Measurements from ENCODE around the gene ASPA. TPM values are rescaled to one million over a fixed set of nuclear protein-coding genes. Genes with fewer than 3 reads are reported as not detected.
"Not testable (repeated sequence)": the region's sequence is repeated elsewhere in the genome, so short reads cannot be mapped to it uniquely, and the experiment has no call there.

ASPA gene
- polyA plus RNA-seq (ENCODE audit: insufficient read length in 4 of 4) = 10 to 100 TPM; 20.4 to 32.9 (median 30.2) TPM

GRCh38 chr17:3475812-3476610 is at the start of gene ASPA:
Gene ASPA (plus strand): TSS chr17:3475997. CDS start chr17:3476160, 163 bp downstream.
- peak in 1 of 4 donors; percentile 16 for DNase-seq (ENCODE audit: low read depth in 4 of 4, low spot score in 2 of 4)

- not testable (repeated sequence) for DNase-seq (ENCODE audit: low read depth in 4 of 4, low spot score in 2 of 4)
These were observed 42.6 kb upstream of the ASPA start for GRCh38 chr17:3433215-3433614.

- DNase-seq (ENCODE audit: low read depth in 4 of 4, low spot score in 2 of 4) = no peak
These were observed 42.1 kb upstream of the ASPA start, which contains the start of gene OR1E2 for GRCh38 chr17:3433741-3434140. Gene OR1E2 (minus strand): TSS chr17:3433841. CDS start chr17:3433841, 0 bp downstream.

- DNase-seq (ENCODE audit: low read depth in 4 of 4, low spot score in 2 of 4) = no peak
These were observed 37.4 kb upstream of the ASPA start for GRCh38 chr17:3438368-3438767.

- DNase-seq (ENCODE audit: low read depth in 4 of 4, low spot score in 2 of 4) = no peak
These were observed 35.3 kb upstream of the ASPA start for GRCh38 chr17:3440451-3440850.

GRCh38 chr17:3447625-3448024 is 28.2 kb upstream of the ASPA start:
- no peak for DNase-seq (ENCODE audit: low read depth in 4 of 4, low spot score in 2 of 4)

- DNase-seq (ENCODE audit: low read depth in 4 of 4, low spot score in 2 of 4) = no peak
These were observed 27.6 kb upstream of the ASPA start for GRCh38 chr17:3448059-3448665.

- DNase-seq (ENCODE audit: low read depth in 4 of 4, low spot score in 2 of 4) = not testable (repeated sequence)
These were observed 9.4 kb upstream of the ASPA start for GRCh38 chr17:3466355-3466754.

- no peak for DNase-seq (ENCODE audit: low read depth in 4 of 4, low spot score in 2 of 4)
These were observed 6.3 kb upstream of the ASPA start for GRCh38 chr17:3469529-3469928.

- DNase-seq (ENCODE audit: low read depth in 4 of 4, low spot score in 2 of 4) = no peak
These were observed 4.2 kb upstream of the ASPA start, which contains the start of gene SPATA22 for GRCh38 chr17:3471599-3471998. Gene SPATA22 (minus strand): TSS chr17:3471819. CDS start chr17:3469325, 2,494 bp downstream.

GRCh38 chr17:3472137-3472536 is 3.7 kb upstream of the ASPA start:
- no peak for DNase-seq (ENCODE audit: low read depth in 4 of 4, low spot score in 2 of 4)

GRCh38 chr17:3474212-3474611 is 1.6 kb upstream of the ASPA start:
- peak in 1 of 4 donors; percentile 8 for DNase-seq (ENCODE audit: low read depth in 4 of 4, low spot score in 2 of 4)

- DNase-seq (ENCODE audit: low read depth in 4 of 4, low spot score in 2 of 4) = no peak
These were observed 529 bp upstream of the ASPA start for GRCh38 chr17:3475251-3475685.

GRCh38 chr17:3479988-3480387 is 4.2 kb downstream of the ASPA start:
- no peak for DNase-seq (ENCODE audit: low read depth in 4 of 4, low spot score in 2 of 4)

- no peak for DNase-seq (ENCODE audit: low read depth in 4 of 4, low spot score in 2 of 4)
These were observed 7.1 kb downstream of the ASPA start for GRCh38 chr17:3482852-3483251.

GRCh38 chr17:3485481-3486068 is 9.8 kb downstream of the ASPA start:
- no peak for DNase-seq (ENCODE audit: low read depth in 4 of 4, low spot score in 2 of 4)

- no peak for DNase-seq (ENCODE audit: low read depth in 4 of 4, low spot score in 2 of 4)
These were observed 21.3 kb downstream of the ASPA start for GRCh38 chr17:3497101-3497500.

GRCh38 chr17:3501344-3501743 is 25.5 kb downstream of the ASPA start:
- DNase-seq (ENCODE audit: low read depth in 4 of 4, low spot score in 2 of 4) = no peak

GRCh38 chr17:3502466-3502865 is 26.7 kb downstream of the ASPA start:
- no peak for DNase-seq (ENCODE audit: low read depth in 4 of 4, low spot score in 2 of 4)

GRCh38 chr17:3503285-3503684 is 27.5 kb downstream of the ASPA start:
- DNase-seq (ENCODE audit: low read depth in 4 of 4, low spot score in 2 of 4) = no peak

GRCh38 chr17:3505008-3505407 is 29.2 kb downstream of the ASPA start:
- no peak for DNase-seq (ENCODE audit: low read depth in 4 of 4, low spot score in 2 of 4)

Measured in left renal cortex interstitium (tissue), 4 donors.